B cell (primary cell): ENCODE results near the gene INPP5J. TPM values are rescaled to one million over a fixed set of nuclear protein-coding genes. Genes with fewer than 3 reads are reported as not detected.

Experiments used
- ATAC-seq: fragments of 200-7000 bp; cut with Tn5 transposase; one replicate; pipeline ENCODE4 v1.10.0; 2021; ENCODE audit warnings: low read depth, mild to moderate bottlenecking, moderate number of reproducible peaks, moderate library complexity
- CTCF ChIA-PET: fragments of 350-600 bp; sonication (Branson Sonifier 250); formaldehyde crosslinking; loops from one replicate; lab custom pipeline; 2021; ENCODE audit warnings: antibody characterized with exemption, inconsistent platforms; lab: Charles Lee
- POLR2A ChIA-PET: fragments of 350-600 bp; sonication (Branson Sonifier 250); formaldehyde crosslinking; loops from one replicate; lab custom pipeline; 2021; ENCODE audit warnings: antibody characterized with exemption; lab: Charles Lee
- DNase-seq: peaks from one replicate; pipeline ENCODE4 v3.0.0; 2013
- H2AFZ ChIP-seq: 2 replicates; pipeline ENCODE4 v1.6.1; 2012; ENCODE audit warnings: mild to moderate bottlenecking, low read depth, low read length; ENCODE audit not compliant: insufficient read depth, poor library complexity, severe bottlenecking
- H3K27ac ChIP-seq, 2 donors: 1 replicate in 1 of 2; 2 replicates in 1 of 2; pipeline ENCODE4 v1.5.1; 2012 to 2013; ENCODE audit warnings: low read length in 2 of 2, mild to moderate bottlenecking in 2 of 2, moderate library complexity in 1 of 2
- H3K27me3 ChIP-seq, 4 experiments: fragments of 200-600 bp in 1 of 4; sonication (generic) in 1 of 4; replicated peaks in 1 of 4; 1 replicate in 2 of 4; 2 replicates in 2 of 4; pipeline versions ENCODE4 v1.6.1 to v1.7.0; 2013 to 2016; ENCODE audit warnings: low read length in 3 of 4, mild to moderate bottlenecking in 2 of 4, mixed read lengths in 1 of 4, moderate library complexity in 1 of 4; ENCODE audit not compliant: insufficient read depth in 4 of 4, control insufficient read depth in 3 of 4; ENCODE audit errors: control extremely low read depth in 1 of 4
- H3K36me3 ChIP-seq, 2 experiments: replicated peaks in 1 of 2; 1 replicate in 1 of 2; 2 replicates in 1 of 2; pipeline versions ENCODE4 v1.6.1 to v1.7.1; 2013; ENCODE audit warnings: low read length in 1 of 2; ENCODE audit not compliant: insufficient read depth in 2 of 2, control insufficient read depth in 1 of 2; ENCODE audit errors: control extremely low read depth in 1 of 2, extremely low read depth in 1 of 2
- H3K4me1 ChIP-seq, 2 donors: fragments of 200-600 bp in 1 of 2; sonication (generic) in 1 of 2; 1 replicate in 1 of 2; 2 replicates in 1 of 2; pipeline versions ENCODE4 v1.5.1 to v1.6.1; 2013 to 2017; ENCODE audit warnings: low read length in 2 of 2; ENCODE audit not compliant: control insufficient read depth in 2 of 2, insufficient read depth in 2 of 2
- H3K4me2 ChIP-seq: replicated peaks from 2 replicates; pipeline ENCODE3; 2012; ENCODE audit warnings: mild to moderate bottlenecking, low read depth, low read length; ENCODE audit not compliant: poor library complexity, severe bottlenecking
- H3K4me3 ChIP-seq, 5 experiments: fragments of 200-600 bp in 1 of 5; sonication (generic) in 1 of 5; 1 replicate in 3 of 5; 2 replicates in 2 of 5; pipeline versions ENCODE4 v1.5.1 to v1.7.0; 2011 to 2016; ENCODE audit warnings: low read length in 4 of 5, mild to moderate bottlenecking in 4 of 5, low read depth in 2 of 5, control low read depth in 1 of 5, moderate library complexity in 1 of 5; ENCODE audit not compliant: insufficient read depth in 1 of 5; ENCODE audit errors: control extremely low read depth in 1 of 5, extremely low read depth in 1 of 5
- H3K79me2 ChIP-seq: fragments of 200-600 bp; sonication (generic); one replicate; pipeline ENCODE4 v1.6.0; 2016; ENCODE audit warnings: low read length; ENCODE audit not compliant: control insufficient read depth, insufficient read depth
- H3K9ac ChIP-seq: fragments of 200-600 bp; sonication (generic); 2 replicates; pipeline ENCODE4 v1.6.1; 2017; ENCODE audit warnings: mild to moderate bottlenecking, low read length, moderate library complexity
- H3K9me3 ChIP-seq, 3 donors: one replicate each; pipeline versions ENCODE4 v1.6.1 to v1.7.1; 2013; ENCODE audit warnings: low read length in 2 of 3; ENCODE audit not compliant: control insufficient read depth in 2 of 3, insufficient read depth in 1 of 3; ENCODE audit errors: control extremely low read depth in 1 of 3
- H4K20me1 ChIP-seq: 2 replicates; pipeline ENCODE4 v1.6.0; 2012; ENCODE audit warnings: mild to moderate bottlenecking, low read length; ENCODE audit not compliant: insufficient read depth, control insufficient read depth, poor library complexity, severe bottlenecking
- H3K27ac Mint-ChIP-seq: one replicate; pipeline ENCODE4 v1.8.0; 2021; ENCODE audit warnings: mixed read lengths
- H3K27me3 Mint-ChIP-seq: one replicate; pipeline ENCODE4 v1.8.0; 2021; ENCODE audit warnings: mixed read lengths
- H3K4me1 Mint-ChIP-seq: one replicate; pipeline ENCODE4 v1.8.0; 2021; ENCODE audit warnings: mixed read lengths
- H3K4me3 Mint-ChIP-seq: one replicate; pipeline ENCODE4 v1.8.0; 2021; ENCODE audit warnings: mixed read lengths
- H3K9me3 Mint-ChIP-seq: one replicate; pipeline ENCODE4 v1.8.0; 2022; ENCODE audit warnings: mixed read lengths; ENCODE audit not compliant: insufficient read depth
- EZH2 ChIP-seq: IDR thresholded peaks from 2 replicates; pipeline ENCODE4 v1.6.1; 2012; ENCODE audit warnings: borderline replicate concordance, low read depth, mild to moderate bottlenecking, moderate library complexity, low read length; ENCODE audit not compliant: insufficient read depth, poor library complexity, severe bottlenecking
- WGBS: methylation state at CpG from one replicate; pipeline ENCODE4 v1.1.5; 2013; ENCODE audit warnings: missing lambda C conversion rate; ENCODE audit not compliant: insufficient coverage; 5-methylcytosine and 5-hydroxymethylcytosine counted together
- intact Hi-C: fragments of 100-400 bp; cut with micrococcal nuclease; formaldehyde crosslinking; loops from one replicate; pipeline ENCODE4 v1.10.0; 2022
- polyA plus RNA-seq: library from polyadenylated mRNA; depleted of rRNA; stranded (reverse); fragments of >200 nt; gene quantifications from 2 replicates; pipeline ENCODE4 v1.2.3, GENCODE V29; 2012
- total RNA-seq, 2 donors: library from RNA; stranded (reverse); fragments of 120-200 nt in 1 of 2; gene quantifications; 1 replicate in 1 of 2; 2 replicates in 1 of 2; pipeline versions ENCODE4 v1.2.3 to v1.2.4, GENCODE V29; 2013 to 2022
- TF ChIP-seq, protein P1 (sequence below): fragments of 200-600 bp; IDR thresholded peaks from one replicate; pipeline ENCODE4 v1.8.0; 2022; ENCODE audit warnings: antibody characterized with exemption, mild to moderate bottlenecking

INPP5J gene
- total and polyA plus RNA-seq, 2 donors (not counting 1 experiment from before 2014, with no cell fraction given), result 0.07 to 0.52 TPM

GRCh38 chr22:31178859-31179258 is 56.1 kb downstream of the INPP5J start:
- H3K4me3 Mint-ChIP-seq, result no peak overlapping the region
- H3K9me3 Mint-ChIP-seq, result no peaks in the 10 kb centered on the region
- Histone ChIP-seq H3K36me3 (peaks cover 0 to 28% of the 10 kb centered on the region in 2 experiments), H3K9me3 (peaks cover 0 to 3% (median 3%) of the 10 kb centered on the region in 3 donors), H3K79me2 (peaks cover 63% of the 10 kb centered on the region), H4K20me1 (peaks cover 47% of the 10 kb centered on the region), H3K4me1 (no peaks in the 10 kb centered on the region), H3K9ac (no peak overlapping the region), H3K27ac (no peak overlapping the region), H3K4me2 (no peak overlapping the region), H2AFZ (no peak overlapping the region), H3K27me3 (no peaks in the 10 kb centered on the region), H3K4me3 (no peak overlapping the region)
- POLR2A ChIA-PET, result no interaction called here
- DNase-seq, result no peak
- no peaks in the 10 kb centered on the region for H3K27me3 Mint-ChIP-seq
- TF ChIP-seq, protein P1, sequence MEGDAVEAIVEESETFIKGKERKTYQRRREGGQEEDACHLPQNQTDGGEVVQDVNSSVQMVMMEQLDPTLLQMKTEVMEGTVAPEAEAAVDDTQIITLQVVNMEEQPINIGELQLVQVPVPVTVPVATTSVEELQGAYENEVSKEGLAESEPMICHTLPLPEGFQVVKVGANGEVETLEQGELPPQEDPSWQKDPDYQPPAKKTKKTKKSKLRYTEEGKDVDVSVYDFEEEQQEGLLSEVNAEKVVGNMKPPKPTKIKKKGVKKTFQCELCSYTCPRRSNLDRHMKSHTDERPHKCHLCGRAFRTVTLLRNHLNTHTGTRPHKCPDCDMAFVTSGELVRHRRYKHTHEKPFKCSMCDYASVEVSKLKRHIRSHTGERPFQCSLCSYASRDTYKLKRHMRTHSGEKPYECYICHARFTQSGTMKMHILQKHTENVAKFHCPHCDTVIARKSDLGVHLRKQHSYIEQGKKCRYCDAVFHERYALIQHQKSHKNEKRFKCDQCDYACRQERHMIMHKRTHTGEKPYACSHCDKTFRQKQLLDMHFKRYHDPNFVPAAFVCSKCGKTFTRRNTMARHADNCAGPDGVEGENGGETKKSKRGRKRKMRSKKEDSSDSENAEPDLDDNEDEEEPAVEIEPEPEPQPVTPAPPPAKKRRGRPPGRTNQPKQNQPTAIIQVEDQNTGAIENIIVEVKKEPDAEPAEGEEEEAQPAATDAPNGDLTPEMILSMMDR, result no peak
- no peak for TF ChIP-seq EZH2
- peaks cover 5% of the 10 kb centered on the region for H3K4me1 Mint-ChIP-seq
- intact Hi-C loops, result no loop called here
- 100% methylated on average over 2 of the region's 2 CpGs for WGBS
- H3K27ac Mint-ChIP-seq, result no peak overlapping the region
- CTCF ChIA-PET, result no interaction called here
- ATAC-seq, result no peak

DNA sequence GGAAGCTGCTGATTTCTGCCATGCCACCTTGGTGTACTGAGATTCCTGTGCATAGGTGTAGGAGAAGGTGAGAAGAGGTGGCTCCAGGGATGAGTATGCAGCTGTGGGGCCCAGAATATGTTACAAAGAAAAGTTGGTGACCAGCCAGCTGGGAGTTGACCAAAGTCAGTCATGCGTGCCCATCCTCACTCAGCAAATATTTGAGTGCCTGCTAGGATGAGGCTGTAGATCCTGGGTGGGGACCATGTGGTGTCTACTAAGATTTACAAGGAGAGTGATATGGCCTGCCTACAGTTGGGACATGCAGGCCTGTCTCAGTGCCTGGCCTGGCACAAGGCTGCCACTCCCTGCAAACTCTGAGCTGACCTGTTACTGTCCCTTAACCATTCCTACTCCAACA is 56.6 kb downstream of the INPP5J start:
- Mint-ChIP-seq H3K4me3 (no peak overlapping the region), H3K27ac (no peak overlapping the region), H3K9me3 (no peaks in the 10 kb centered on the region), H3K27me3 (no peaks in the 10 kb centered on the region), H3K4me1 (peaks cover 5% of the 10 kb centered on the region)
- no peak overlapping the region for H3K4me3 ChIP-seq
- no peak overlapping the region for H2AFZ ChIP-seq
- H3K79me2 ChIP-seq, result peaks cover 58% of the 10 kb centered on the region
- no peaks in the 10 kb centered on the region for H3K4me1 ChIP-seq
- H3K9me3 ChIP-seq, result peaks cover 0 to 6% (median 3%) of the 10 kb centered on the region in 3 donors
- intact Hi-C loops, result no loop called here
- ChIA-PET CTCF (no interaction called here), POLR2A (no interaction called here)
- H3K4me2 ChIP-seq, result no peak overlapping the region
- peaks cover 0 to 28% of the 10 kb centered on the region in 2 experiments for H3K36me3 ChIP-seq
- H3K27ac ChIP-seq, result no peak overlapping the region
- H3K9ac ChIP-seq, result no peak overlapping the region
- TF ChIP-seq EZH2, result no peak
- TF ChIP-seq, protein P1, result no peak
- WGBS, result 100% methylated on average over 1 of the region's 1 CpG
- peaks cover 44% of the 10 kb centered on the region for H4K20me1 ChIP-seq
- no peak for DNase-seq
- no peaks in the 10 kb centered on the region for H3K27me3 ChIP-seq
- no peak for ATAC-seq
